Tibial artery (tissue), 4 donors: Measurements from ENCODE around the gene METTL16.

Source experiments
- DNase-seq, 2 donors: peaks; one replicate each; pipeline ENCODE4 v3.0.0-alpha.2; 2019
- H3K27ac ChIP-seq, 2 donors: fragments of 200-600 bp; sonication (generic) in 1 of 2; 1 replicate in 1 of 2; 2 replicates in 1 of 2; pipeline ENCODE4 v1.5.1; 2018 to 2019; ENCODE audit warnings: mild to moderate bottlenecking in 1 of 2
- H3K27me3 ChIP-seq, 2 donors: fragments of 200-600 bp; sonication (generic) in 1 of 2; one replicate each; pipeline versions ENCODE4 v1.5.1 to v1.6.0; 2016 to 2019
- H3K36me3 ChIP-seq, 3 donors: fragments of 200-600 bp; sonication (generic) in 2 of 3; one replicate each; pipeline ENCODE4 v1.5.1; 2016 to 2019; ENCODE audit warnings: mild to moderate bottlenecking in 2 of 3
- H3K4me1 ChIP-seq, 4 donors: fragments of 200-600 bp; sonication (generic) in 2 of 4; 1 replicate in 3 of 4; 2 replicates in 1 of 4; pipeline ENCODE4 v1.5.1; 2016 to 2019
- H3K4me3 ChIP-seq, 2 donors: fragments of 200-600 bp; sonication (generic) in 1 of 2; 1 replicate in 1 of 2; 2 replicates in 1 of 2; pipeline ENCODE4 v1.5.1; 2018 to 2019; ENCODE audit warnings: mild to moderate bottlenecking in 2 of 2
- H3K9me3 ChIP-seq, 3 donors: fragments of 200-600 bp; sonication (generic) in 1 of 3; one replicate each; pipeline ENCODE4 v1.5.1; 2016 to 2019
- CTCF ChIP-seq, 2 experiments: fragments of 200-600 bp in 1 of 2; fragments of 450-650 bp in 1 of 2; IDR thresholded peaks; one replicate each; pipeline ENCODE4 v1.5.1; 2017 to 2019; ENCODE audit warnings: antibody characterized with exemption in 2 of 2, mild to moderate bottlenecking in 1 of 2, moderate library complexity in 1 of 2
- intact Hi-C: fragments of 100-400 bp; cut with DNase I; formaldehyde crosslinking; loops from one replicate; pipeline ENCODE4 v1.15.0; 2023; ENCODE audit warnings: low total_unique reads

The METTL16 gene

GRCh38 chr17:2482218-2482617, 29.5 kb downstream of the METTL16 start:
- H3K9me3 ChIP-seq: no peaks in the 10 kb centered on the region
- peaks cover 0 to 18% (median 7%) of the 10 kb centered on the region in 4 donors for H3K4me1 ChIP-seq
- no peak for TF ChIP-seq CTCF (IDR thresholded peaks at IDR 0.05)
- DNase-seq: no peak
- intact Hi-C loops: no loop called here
- H3K27ac ChIP-seq: no peak overlapping the region
- no peaks in the 10 kb centered on the region for H3K27me3 ChIP-seq
- no peak overlapping the region for H3K4me3 ChIP-seq
- H3K36me3 ChIP-seq: peaks cover under 1 to 8% (median 2%) of the 10 kb centered on the region in 3 donors

- Histone ChIP-seq H3K4me1 (peaks cover 0 to 17% (median 7%) of the 10 kb centered on the region in 4 donors), H3K27me3 (no peaks in the 10 kb centered on the region), H3K4me3 (no peak overlapping the region), H3K9me3 (no peaks in the 10 kb centered on the region), H3K27ac (no peak overlapping the region), H3K36me3 (peaks cover 5 to 13% (median 7%) of the 10 kb centered on the region in 3 donors)
- no peak for TF ChIP-seq CTCF (IDR thresholded peaks at IDR 0.05)
- intact Hi-C loops: no loop called here
- DNase-seq: no peak
Observed at GRCh38 chr17:2481760-2482159, 29.9 kb downstream of the METTL16 start.

- intact Hi-C loops: no loop called here
Observed at GRCh38 chr17:2478458-2478857, 33.2 kb downstream of the METTL16 start.

GRCh38 chr17:2475056-2475455, 36.6 kb downstream of the METTL16 start:
- Histone ChIP-seq H3K27me3 (no peaks in the 10 kb centered on the region), H3K4me3 (no peak overlapping the region), H3K27ac (no peak overlapping the region), H3K4me1 (no peaks in the 10 kb centered on the region), H3K36me3 (peaks cover 40 to 68% (median 44%) of the 10 kb centered on the region in 3 donors), H3K9me3 (no peaks in the 10 kb centered on the region)
- DNase-seq: no peak
- no peak for TF ChIP-seq CTCF (IDR thresholded peaks at IDR 0.05)
- intact Hi-C loops: no loop called here

More at GRCh38 chr17:2478458-2478857, 33.2 kb downstream of the METTL16 start:
- Histone ChIP-seq H3K4me3 (no peak overlapping the region), H3K9me3 (no peaks in the 10 kb centered on the region), H3K36me3 (peaks cover 18 to 43% (median 35%) of the 10 kb centered on the region in 3 donors), H3K4me1 (no peaks in the 10 kb centered on the region), H3K27me3 (no peaks in the 10 kb centered on the region), H3K27ac (no peak overlapping the region)
- DNase-seq: no peak
- TF ChIP-seq CTCF (IDR thresholded peaks at IDR 0.05): no peak

GRCh38 chr17:2474371-2474770, 37.3 kb downstream of the METTL16 start:
- Histone ChIP-seq H3K27me3 (no peaks in the 10 kb centered on the region), H3K36me3 (peaks cover 43 to 72% (median 46%) of the 10 kb centered on the region in 3 donors), H3K4me3 (no peak overlapping the region), H3K4me1 (no peaks in the 10 kb centered on the region), H3K9me3 (no peaks in the 10 kb centered on the region), H3K27ac (no peak overlapping the region)
- no peak for TF ChIP-seq CTCF (IDR thresholded peaks at IDR 0.05)
- intact Hi-C loops: no loop called here
- no peak for DNase-seq

- intact Hi-C loops: no loop called here
- no peak overlapping the region for H3K27ac ChIP-seq
- H3K4me1 ChIP-seq: no peaks in the 10 kb centered on the region
- no peaks in the 10 kb centered on the region for H3K9me3 ChIP-seq
- TF ChIP-seq CTCF (IDR thresholded peaks at IDR 0.05): no peak
- no peaks in the 10 kb centered on the region for H3K27me3 ChIP-seq
- DNase-seq: no peak
- peaks cover 50 to 81% (median 60%) of the 10 kb centered on the region in 3 donors for H3K36me3 ChIP-seq
- no peak overlapping the region for H3K4me3 ChIP-seq
Observed at GRCh38 chr17:2468270-2468669, 43.4 kb downstream of the METTL16 start.
